ENCODE data around the gene FYTTD1. TPM values are rescaled to one million over a fixed set of nuclear protein-coding genes. Genes with fewer than 3 reads are reported as not detected.

Gene FYTTD1
- total RNA-seq, 1 donor from 2014 or later: 67.2 TPM

- H3K4me1 Mint-ChIP-seq (ENCODE audit: unreplicated experiment): peaks cover 29% of the 10 kb centered on the region
- no peaks in the 10 kb centered on the region for H3K27me3 Mint-ChIP-seq (ENCODE audit: unreplicated experiment)
- peak overlapping the region; percentile 96 for H3K27ac Mint-ChIP-seq (ENCODE audit: unreplicated experiment)
- peak; percentile 91 for DNase-seq (ENCODE audit: extremely low spot score, unreplicated experiment)
- H3K9me3 Mint-ChIP-seq (ENCODE audit: unreplicated experiment): no peaks in the 10 kb centered on the region
- peak overlapping the region; percentile 78 for H3K4me3 Mint-ChIP-seq (ENCODE audit: unreplicated experiment)
- peaks cover 3% of the 10 kb centered on the region for H3K36me3 Mint-ChIP-seq (ENCODE audit: unreplicated experiment)
- TF ChIP-seq CTCF (IDR thresholded peaks at IDR 0.05): no peak
Observed at GRCh38 chr3:197711973-197712707, 37.5 kb upstream of the FYTTD1 start.

GRCh38 chr3:197713477-197713822, 36.2 kb upstream of the FYTTD1 start:
- Mint-ChIP-seq H3K36me3 (ENCODE audit: unreplicated experiment) (peaks cover 7% of the 10 kb centered on the region), H3K27ac (ENCODE audit: unreplicated experiment) (peak overlapping the region; percentile 96), H3K27me3 (ENCODE audit: unreplicated experiment) (no peaks in the 10 kb centered on the region), H3K4me3 (ENCODE audit: unreplicated experiment) (no peak overlapping the region), H3K4me1 (ENCODE audit: unreplicated experiment) (peaks cover 29% of the 10 kb centered on the region), H3K9me3 (ENCODE audit: unreplicated experiment) (no peaks in the 10 kb centered on the region)
- no peak for TF ChIP-seq CTCF (IDR thresholded peaks at IDR 0.05)
- no peak for DNase-seq (ENCODE audit: extremely low spot score, unreplicated experiment)

GRCh38 chr3:197714251-197714650, 35.4 kb upstream of the FYTTD1 start:
- DNase-seq (ENCODE audit: extremely low spot score, unreplicated experiment): no peak
- Mint-ChIP-seq H3K4me1 (ENCODE audit: unreplicated experiment) (peaks cover 32% of the 10 kb centered on the region), H3K27me3 (ENCODE audit: unreplicated experiment) (no peaks in the 10 kb centered on the region), H3K9me3 (ENCODE audit: unreplicated experiment) (no peaks in the 10 kb centered on the region), H3K4me3 (ENCODE audit: unreplicated experiment) (no peak overlapping the region), H3K27ac (ENCODE audit: unreplicated experiment) (peak overlapping the region; percentile 47), H3K36me3 (ENCODE audit: unreplicated experiment) (peaks cover 7% of the 10 kb centered on the region)
- no peak for TF ChIP-seq CTCF (IDR thresholded peaks at IDR 0.05)

GRCh38 chr3:197718891-197719290, 30.8 kb upstream of the FYTTD1 start:
- H3K4me3 Mint-ChIP-seq (ENCODE audit: unreplicated experiment): no peak overlapping the region
- no peaks in the 10 kb centered on the region for H3K27me3 Mint-ChIP-seq (ENCODE audit: unreplicated experiment)
- no peak for DNase-seq (ENCODE audit: extremely low spot score, unreplicated experiment)
- peaks cover 7% of the 10 kb centered on the region for H3K9me3 Mint-ChIP-seq (ENCODE audit: unreplicated experiment)
- peaks cover 10% of the 10 kb centered on the region for H3K4me1 Mint-ChIP-seq (ENCODE audit: unreplicated experiment)
- TF ChIP-seq CTCF (IDR thresholded peaks at IDR 0.05): no peak
- peaks cover 12% of the 10 kb centered on the region for H3K36me3 Mint-ChIP-seq (ENCODE audit: unreplicated experiment)
- no peak overlapping the region for H3K27ac Mint-ChIP-seq (ENCODE audit: unreplicated experiment)

- no peak for TF ChIP-seq CTCF (IDR thresholded peaks at IDR 0.05)
- H3K9me3 Mint-ChIP-seq (ENCODE audit: unreplicated experiment): peaks cover 7% of the 10 kb centered on the region
- H3K27me3 Mint-ChIP-seq (ENCODE audit: unreplicated experiment): no peaks in the 10 kb centered on the region
- H3K36me3 Mint-ChIP-seq (ENCODE audit: unreplicated experiment): peaks cover 12% of the 10 kb centered on the region
- DNase-seq (ENCODE audit: extremely low spot score, unreplicated experiment): no peak
- H3K4me1 Mint-ChIP-seq (ENCODE audit: unreplicated experiment): peaks cover 8% of the 10 kb centered on the region
- H3K27ac Mint-ChIP-seq (ENCODE audit: unreplicated experiment): no peak overlapping the region
- H3K4me3 Mint-ChIP-seq (ENCODE audit: unreplicated experiment): no peak overlapping the region
Observed at GRCh38 chr3:197720694-197721093, 29.0 kb upstream of the FYTTD1 start.
